ENCODE data around the gene BRD2. TPM values are rescaled to one million over a fixed set of nuclear protein-coding genes. Genes with fewer than 3 reads are reported as not detected.

The BRD2 gene
- total RNA-seq, 1 experiment from 2014 or later: 252 TPM

DNA sequence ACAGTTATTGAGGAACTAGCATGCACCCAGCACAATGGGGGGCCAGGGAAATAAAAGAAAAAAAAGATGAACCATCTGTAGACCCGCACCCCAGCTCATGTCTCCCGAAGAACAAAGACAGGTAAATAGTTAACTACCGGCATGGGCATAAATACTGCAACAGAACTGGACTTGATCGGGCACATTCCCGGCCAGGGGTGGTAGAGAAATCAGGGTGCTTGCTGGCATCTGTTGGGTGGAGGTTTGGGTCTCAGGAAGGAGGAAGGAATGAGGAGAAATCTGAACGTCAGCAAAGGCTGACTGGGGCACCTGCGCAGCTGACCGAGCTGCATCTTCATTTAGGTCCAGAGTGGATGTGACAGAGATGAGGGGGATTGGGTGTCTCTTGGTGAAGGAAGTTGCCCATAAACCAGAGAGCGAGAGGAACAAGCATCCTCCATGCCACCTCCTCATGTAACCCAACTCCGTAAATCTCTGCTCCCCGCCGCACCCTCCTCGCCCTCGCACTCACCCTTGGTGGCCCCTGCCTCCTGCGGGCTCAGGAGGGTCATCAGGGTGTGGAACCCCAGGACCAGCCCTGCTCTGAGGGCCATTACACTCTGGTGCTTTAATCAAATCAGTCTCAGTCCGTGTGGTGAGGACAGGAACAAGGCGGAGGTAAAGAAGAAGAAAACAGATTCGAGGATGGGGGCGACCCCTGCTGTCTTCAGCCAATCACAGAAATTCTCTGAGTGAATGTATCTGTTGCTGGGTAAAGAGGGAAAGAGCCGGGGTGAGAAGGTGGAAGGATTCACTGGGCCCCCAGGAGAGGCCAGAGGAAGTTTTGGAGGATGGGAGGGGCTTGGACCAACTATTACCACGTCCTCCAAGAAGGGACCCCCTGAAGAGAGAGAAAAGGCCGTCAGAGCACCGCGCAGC is 40.8 kb downstream of the BRD2 start, which contains the start of gene HLA-DOA:
Gene HLA-DOA (minus strand): TSS at position 648 of the 918 bp plus-strand sequence.
- TF ChIP-seq, protein P1, sequence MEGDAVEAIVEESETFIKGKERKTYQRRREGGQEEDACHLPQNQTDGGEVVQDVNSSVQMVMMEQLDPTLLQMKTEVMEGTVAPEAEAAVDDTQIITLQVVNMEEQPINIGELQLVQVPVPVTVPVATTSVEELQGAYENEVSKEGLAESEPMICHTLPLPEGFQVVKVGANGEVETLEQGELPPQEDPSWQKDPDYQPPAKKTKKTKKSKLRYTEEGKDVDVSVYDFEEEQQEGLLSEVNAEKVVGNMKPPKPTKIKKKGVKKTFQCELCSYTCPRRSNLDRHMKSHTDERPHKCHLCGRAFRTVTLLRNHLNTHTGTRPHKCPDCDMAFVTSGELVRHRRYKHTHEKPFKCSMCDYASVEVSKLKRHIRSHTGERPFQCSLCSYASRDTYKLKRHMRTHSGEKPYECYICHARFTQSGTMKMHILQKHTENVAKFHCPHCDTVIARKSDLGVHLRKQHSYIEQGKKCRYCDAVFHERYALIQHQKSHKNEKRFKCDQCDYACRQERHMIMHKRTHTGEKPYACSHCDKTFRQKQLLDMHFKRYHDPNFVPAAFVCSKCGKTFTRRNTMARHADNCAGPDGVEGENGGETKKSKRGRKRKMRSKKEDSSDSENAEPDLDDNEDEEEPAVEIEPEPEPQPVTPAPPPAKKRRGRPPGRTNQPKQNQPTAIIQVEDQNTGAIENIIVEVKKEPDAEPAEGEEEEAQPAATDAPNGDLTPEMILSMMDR (conservative IDR thresholded peaks at IDR 0.05): no peak
- peak; percentile 95 for DNase-seq
- H3K4me2 ChIP-seq (ENCODE audit: insufficient read depth, insufficient read length, low read length): peak within 1 kb of the TSS; percentile 70

More for the DNA sequence above, 40.8 kb downstream of the BRD2 start, which contains the start of gene HLA-DOA:
- Histone ChIP-seq H3K79me2 (ENCODE audit: insufficient read depth, low read length) (no peaks in the 10 kb centered on the region), H4K5ac (ENCODE audit: insufficient read length, low read depth, low read length) (no peak within 1 kb of the TSS), H3K4ac (ENCODE audit: low read depth, low read length) (no peak within 1 kb of the TSS), H2BK120ac (ENCODE audit: low read depth, low read length, poor library complexity, severe bottlenecking) (no peak within 1 kb of the TSS), H3K27ac (ENCODE audit: insufficient read length, low read depth, low read length) (no peak within 1 kb of the TSS), H2BK5ac (ENCODE audit: insufficient read length, low read length) (no peak within 1 kb of the TSS), H3K23me2 (ENCODE audit: insufficient read length, low read depth, low read length, poor library complexity, severe bottlenecking) (no peaks in the 10 kb centered on the region), H3K79me1 (ENCODE audit: insufficient read depth, low read depth, low read length, poor library complexity, severe bottlenecking) (no peaks in the 10 kb centered on the region), H3K14ac (ENCODE audit: insufficient read depth, low read length) (peak within 1 kb of the TSS; percentile 41; the same call in 1 of the 2 replicates), H3K18ac (ENCODE audit: insufficient read length, low read depth, low read length) (peak within 1 kb of the TSS; percentile 24), H3T11ph (ENCODE audit: low read length) (no peak within 1 kb of the TSS), H3K56ac (ENCODE audit: insufficient read length, low read depth, low read length) (no peak within 1 kb of the TSS), H2BK15ac (ENCODE audit: low read depth, low read length) (no peak within 1 kb of the TSS), H2BK20ac (ENCODE audit: low read depth, low read length, poor library complexity, severe bottlenecking) (no peak within 1 kb of the TSS), H3K23ac (ENCODE audit: insufficient read length, low read depth, low read length) (no peak within 1 kb of the TSS), H4K20me1 (ENCODE audit: control insufficient read depth, insufficient read depth, insufficient read length) (no peaks in the 10 kb centered on the region), H4K8ac (replicated peaks; ENCODE audit: insufficient read length, low read depth, low read length) (no peak within 1 kb of the TSS), H3K9ac (ENCODE audit: extremely low read depth, insufficient read length, low read length) (peak within 1 kb of the TSS; percentile 18), H4K91ac (ENCODE audit: insufficient read length, low read depth, low read length) (no peak within 1 kb of the TSS), H2BK12ac (ENCODE audit: insufficient read length, low read depth, low read length) (no peak within 1 kb of the TSS), H3K27me3 (ENCODE audit: insufficient read depth, low read length) (no peaks in the 10 kb centered on the region), H2AK5ac (ENCODE audit: insufficient read length, low read length) (no peak within 1 kb of the TSS), H2AFZ (ENCODE audit: low read length) (no peak within 1 kb of the TSS), H3K9me3 (ENCODE audit: control insufficient read depth, low read depth, low read length) (no peaks in the 10 kb centered on the region), H3K4me1 (ENCODE audit: insufficient read depth, low read length) (peaks cover 2% of the 10 kb centered on the region)
- Mint-ChIP-seq H3K27me3 (ENCODE audit: low read depth) (peaks cover 2% of the 10 kb centered on the region; the same call in 1 of the 2 replicates), H3K27ac (peak within 1 kb of the TSS in 2 of 3 experiments; percentile 56; a peak in 3 of 7 replicates), H3K36me3 (ENCODE audit: insufficient read depth in 1 of 3, low read depth in 3 of 3) (peaks cover 9 to 18% (median 15%) of the 10 kb centered on the region in 3 experiments; a peak in 6 of 7 replicates), H3K4me1 (peaks cover 25 to 27% of the 10 kb centered on the region in 2 experiments), H3K9me3 (no peaks in the 10 kb centered on the region; a peak in 1 of 5 replicates), H3K4me3 (peak within 1 kb of the TSS; percentile 80)
- no CpG with 5 or more reads among the region's 24 CpGs for WGBS (ENCODE audit: extremely low coverage, insufficient read length, low lambda C conversion rate)
